IMR-90 (cell line): ENCODE data around the gene AMPD2. TPM values are rescaled to one million over a fixed set of nuclear protein-coding genes. Genes with fewer than 3 reads are reported as not detected.

Experiments used
- ATAC-seq: fragments of 200-7000 bp; cut with Tn5 transposase; 2 replicates; pipeline ENCODE4 v1.9.1; 2020; ENCODE audit warnings: low read depth, mild to moderate bottlenecking, moderate library complexity
- BruUV-seq: library from RNA; stranded (reverse); fragments of 400-500 nt; replicated peaks from 2 replicates; lab custom pipeline; 2021; lab: Mats Ljungman, UMichigan
- CTCF ChIA-PET: fragments of 300-600 bp; formaldehyde crosslinking; extraction: SDS; loops from one replicate; lab custom pipeline; 2021; ENCODE audit warnings: antibody characterized with exemption; lab: Yijun Ruan, JAX
- POLR2A ChIA-PET: fragments of 300-600 bp; sonication (Branson Sonifier 250); formaldehyde crosslinking; loops from one replicate; lab custom pipeline; 2022; ENCODE audit warnings: antibody characterized with exemption; ENCODE audit not compliant: unreplicated experiment; lab: Charles Lee
- DNase-seq: peaks from one replicate; pipeline ENCODE4 v3.0.0; 2013
- H2AFZ ChIP-seq: replicated peaks from 2 replicates; pipeline ENCODE3; 2013; ENCODE audit warnings: low read length, mild to moderate bottlenecking; ENCODE audit not compliant: poor library complexity
- H2AK5ac ChIP-seq: 2 replicates; pipeline ENCODE4 v1.6.1; 2013; ENCODE audit warnings: low read depth, low read length, inconsistent platforms
- H2AK9ac ChIP-seq: replicated peaks from 2 replicates; pipeline ENCODE3; 2013; ENCODE audit warnings: mild to moderate bottlenecking, low read depth, low read length, moderate library complexity; ENCODE audit not compliant: poor library complexity
- H2BK120ac ChIP-seq: 2 replicates; pipeline ENCODE4 v1.6.1; 2013; ENCODE audit warnings: low read depth, low read length, inconsistent platforms
- H2BK15ac ChIP-seq: 3 replicates; pipeline ENCODE4 v1.6.1; 2013; ENCODE audit warnings: low read depth, low read length, inconsistent platforms
- H2BK20ac ChIP-seq: 2 replicates; pipeline ENCODE4 v1.6.1; 2013; ENCODE audit warnings: low read depth, mild to moderate bottlenecking, inconsistent platforms, low read length, moderate library complexity
- H2BK5ac ChIP-seq: 2 replicates; pipeline ENCODE4 v1.6.1; 2013; ENCODE audit warnings: mild to moderate bottlenecking, low read depth, low read length, inconsistent platforms; ENCODE audit not compliant: poor library complexity, severe bottlenecking
- H3K14ac ChIP-seq: replicated peaks from 2 replicates; pipeline ENCODE4 v1.6.1; 2013; ENCODE audit warnings: low read depth, low read length, inconsistent platforms
- H3K18ac ChIP-seq: 2 replicates; pipeline ENCODE4 v1.6.1; 2013; ENCODE audit warnings: low read depth, low read length, control low read depth
- H3K23ac ChIP-seq: 2 replicates; pipeline ENCODE4 v1.6.1; 2013; ENCODE audit warnings: low read depth, low read length, inconsistent platforms
- H3K27ac ChIP-seq: 2 replicates; pipeline ENCODE4 v1.5.1; 2013; ENCODE audit warnings: mild to moderate bottlenecking, control low read depth, low read length; ENCODE audit not compliant: insufficient read depth
- H3K27me3 ChIP-seq: 2 replicates; pipeline ENCODE4 v1.6.1; 2013; ENCODE audit warnings: low read length; ENCODE audit not compliant: control insufficient read depth, insufficient read depth
- H3K36me3 ChIP-seq: 2 replicates; pipeline ENCODE4 v1.6.1; 2013; ENCODE audit warnings: low read length, mixed read lengths; ENCODE audit not compliant: control insufficient read depth, insufficient read depth
- H3K4ac ChIP-seq: 2 replicates; pipeline ENCODE4 v1.6.1; 2013; ENCODE audit warnings: low read depth, low read length, inconsistent platforms
- H3K4me1 ChIP-seq: 2 replicates; pipeline ENCODE4 v1.6.1; 2013; ENCODE audit warnings: low read length, mixed read lengths; ENCODE audit not compliant: control insufficient read depth, insufficient read depth
- H3K4me2 ChIP-seq: 2 replicates; pipeline ENCODE4 v1.6.1; 2013; ENCODE audit warnings: low read depth, mild to moderate bottlenecking, control low read depth, low read length, moderate library complexity
- H3K4me3 ChIP-seq: 2 replicates; pipeline ENCODE4 v1.5.1; 2013; ENCODE audit warnings: low read depth, mild to moderate bottlenecking, control low read depth, low read length, moderate library complexity; ENCODE audit not compliant: insufficient read depth
- H3K56ac ChIP-seq: 2 replicates; pipeline ENCODE4 v1.6.1; 2013; ENCODE audit warnings: low read length, inconsistent platforms; ENCODE audit not compliant: insufficient read depth; ENCODE audit errors: extremely low read depth
- H3K79me1 ChIP-seq, 2 experiments: 2 replicates each; pipeline ENCODE4 v1.6.1; 2013; ENCODE audit warnings: low read length in 2 of 2, inconsistent platforms in 1 of 2, low read depth in 1 of 2
- H3K9ac ChIP-seq: 2 replicates; pipeline ENCODE4 v1.6.1; 2013; ENCODE audit warnings: low read depth, low read length, control low read depth
- H3K9me1 ChIP-seq: 2 replicates; pipeline ENCODE4 v1.6.1; 2013; ENCODE audit warnings: low read length, inconsistent platforms; ENCODE audit not compliant: insufficient read depth
- H3K9me3 ChIP-seq: 2 replicates; pipeline ENCODE4 v1.6.1; 2013; ENCODE audit warnings: low read length; ENCODE audit not compliant: control insufficient read depth, insufficient read depth
- H4K20me1 ChIP-seq: 2 replicates; pipeline ENCODE4 v1.6.1; 2013; ENCODE audit warnings: low read length, inconsistent platforms; ENCODE audit not compliant: insufficient read depth
- H4K5ac ChIP-seq: 2 replicates; pipeline ENCODE4 v1.6.1; 2013; ENCODE audit warnings: mild to moderate bottlenecking, low read depth, low read length, control low read depth
- H4K8ac ChIP-seq, 2 experiments: 2 replicates each; pipeline ENCODE4 v1.6.1; 2013; ENCODE audit warnings: low read depth in 2 of 2, low read length in 2 of 2, control low read depth in 1 of 2, inconsistent platforms in 1 of 2
- H4K91ac ChIP-seq: 2 replicates; pipeline ENCODE4 v1.6.1; 2013; ENCODE audit warnings: low read depth, low read length, inconsistent platforms; ENCODE audit not compliant: insufficient read depth
- BHLHE40 ChIP-seq: fragments of 150-350 bp; IDR thresholded peaks from 2 replicates; pipeline ENCODE4 v1.6.1; 2016; ENCODE audit warnings: mild to moderate bottlenecking, low read depth, low read length
- CEBPB ChIP-seq: IDR thresholded peaks from 2 replicates; pipeline ENCODE4 v1.6.1; 2012; ENCODE audit warnings: low read depth, low read length, improper control_type of control experiment
- CHD1 ChIP-seq: IDR thresholded peaks from 2 replicates; pipeline ENCODE4 v1.6.1; 2012; ENCODE audit warnings: low read depth, low read length, improper control_type of control experiment
- CTCF ChIP-seq: conservative IDR thresholded peaks from 2 replicates; pipeline ENCODE4 v1.5.1; 2012; ENCODE audit warnings: mild to moderate bottlenecking, low read depth, low read length, improper control_type of control experiment
- FOS ChIP-seq: fragments of 150-350 bp; IDR thresholded peaks from 2 replicates; pipeline ENCODE4 v1.6.1; 2016; ENCODE audit warnings: low read depth, low read length
- MAZ ChIP-seq: IDR thresholded peaks from 2 replicates; pipeline ENCODE4 v1.6.1; 2012; ENCODE audit warnings: low read depth, mild to moderate bottlenecking, low read length, improper control_type of control experiment, moderate library complexity, borderline replicate concordance
- NFE2L2 ChIP-seq: fragments of 150-350 bp; IDR thresholded peaks from 2 replicates; pipeline ENCODE4 v1.6.1; 2016; ENCODE audit warnings: low read depth, mild to moderate bottlenecking, low read length
- RAD21 ChIP-seq: IDR thresholded peaks from 2 replicates; pipeline ENCODE4 v1.6.1; 2012; ENCODE audit warnings: low read length, improper control_type of control experiment
- WGBS, 2 experiments: methylation state at CpG; one replicate each; pipeline versions ENCODE4 v1.1.5 to v1.1.7; 2013; ENCODE audit warnings: missing lambda C conversion rate in 2 of 2; ENCODE audit not compliant: insufficient read length in 1 of 2; ENCODE audit errors: extremely low coverage in 2 of 2; 5-methylcytosine and 5-hydroxymethylcytosine counted together
- dilution Hi-C: fragments of 300-500 bp; cut with HindIII; formaldehyde crosslinking; loops from one replicate; pipeline ENCODE4 v1.14.3; 2018; ENCODE audit warnings: low sequenced_read_pairs; ENCODE audit not compliant: unreplicated experiment
- in situ Hi-C: fragments of 300-500 bp; cut with MboI; formaldehyde crosslinking; loops from 3 replicates; pipeline ENCODE4 v1.14.3; 2019; ENCODE audit warnings: low sequenced_read_pairs, inconsistent platforms, mixed read lengths
- intact Hi-C: fragments of 100-400 bp; cut with micrococcal nuclease; formaldehyde crosslinking; loops from 2 replicates; pipeline ENCODE4 v1.10.0; 2022
- polyA plus RNA-seq, 3 experiments: library from polyadenylated mRNA; depleted of rRNA; stranded (reverse); fragments of >200 nt; gene quantifications; 2 replicates each; pipeline ENCODE4 v1.2.3, GENCODE V29; 2012; ENCODE audit warnings: low replicate concordance in 1 of 3
- total RNA-seq: library from RNA; depleted of rRNA; stranded (reverse); fragments of >200 nt; gene quantifications from 2 replicates; pipeline ENCODE4 v1.2.3, GENCODE V29; 2012
- TF ChIP-seq, protein P1 (sequence below): fragments of 150-350 bp; IDR thresholded peaks from 2 replicates; pipeline ENCODE4 v1.6.1; 2016; ENCODE audit warnings: low read depth, mild to moderate bottlenecking, low read length, moderate library complexity, borderline replicate concordance
- TF ChIP-seq, protein P2 (sequence below): fragments of 150-350 bp; IDR thresholded peaks from 2 replicates; pipeline ENCODE4 v1.6.1; 2017; ENCODE audit warnings: mild to moderate bottlenecking, antibody characterized with exemption, low read length, low read depth

The AMPD2 gene
- total and polyA plus RNA-seq, 2 of the 4 experiments (the other 2 are of a cell fraction) = 61.5 to 103 TPM

GRCh38 chr1:109636201-109636952 is 16.7 kb downstream of the AMPD2 start:
- Histone ChIP-seq H3K9ac (no peak overlapping the region), H4K5ac (peak overlapping the region; percentile 37), H3K36me3 (peaks cover 14% of the 10 kb centered on the region), H4K8ac (peak overlapping the region in 1 of 2 experiments; percentile 39; a peak in 1 of 4 replicates), H2BK120ac (no peak overlapping the region), H3K18ac (peak overlapping the region; percentile 33; the same call in 1 of the 2 replicates), H3K4me3 (no peak overlapping the region), H2AFZ (peak overlapping the region; percentile 6), H3K9me1 (no peaks in the 10 kb centered on the region), H2BK20ac (0 out of 2 replicates have a peak overlapping the region, but pooled peaks have one; percentile 29), H2AK9ac (peak overlapping the region; percentile 65), H3K14ac (no peak overlapping the region; the same call in 1 of the 2 replicates), H3K27me3 (no peaks in the 10 kb centered on the region), H2BK5ac (peak overlapping the region; percentile 28), H3K4me1 (peaks cover 10% of the 10 kb centered on the region), H3K4me2 (peak overlapping the region; percentile 16; the same call in 1 of the 2 replicates), H3K4ac (peak overlapping the region; percentile 24; the same call in 1 of the 2 replicates), H2AK5ac (peak overlapping the region; percentile 10), H3K56ac (no peak overlapping the region), H3K23ac (no peak overlapping the region), H3K9me3 (no peaks in the 10 kb centered on the region), H3K27ac (no peak overlapping the region), H3K79me1 (peaks cover 6 to 8% of the 10 kb centered on the region in 2 experiments; a peak in 1 of 4 replicates), H2BK15ac (no peak overlapping the region), H4K91ac (0 out of 2 replicates have a peak overlapping the region, but pooled peaks have one; percentile 26), H4K20me1 (no peaks in the 10 kb centered on the region)
- dilution Hi-C loops (no loop called here), in situ Hi-C loops (no loop called here), intact Hi-C loops (no loop called here)
- no TSS peak for BruUV-seq
- ChIA-PET CTCF (interaction anchor here (1.1 to 2.3 kb wide), 4 partner anchors 88 to 348 kb away, joined by 4 to 8 read pairs (median 4); partner anchors contain the start of genes AHCYL1 and GNAI3), POLR2A (interaction anchor here (0.6 kb wide), 1 partner anchor 103 kb away, joined by 3 read pairs; no protein-coding TSS in a partner anchor)
- no CpG with 5 or more reads among the region's 9 CpGs for WGBS, 2 experiments
- DNase-seq (peak; percentile 62), ATAC-seq (peak; percentile 60)
- TF ChIP-seq CHD1 = no peak
- TF ChIP-seq NFE2L2 = peak; percentile 80
- peak; percentile 42; the same call in 1 of the 2 replicates for TF ChIP-seq FOS
- TF ChIP-seq RAD21 = no peak
- TF ChIP-seq, protein P1, sequence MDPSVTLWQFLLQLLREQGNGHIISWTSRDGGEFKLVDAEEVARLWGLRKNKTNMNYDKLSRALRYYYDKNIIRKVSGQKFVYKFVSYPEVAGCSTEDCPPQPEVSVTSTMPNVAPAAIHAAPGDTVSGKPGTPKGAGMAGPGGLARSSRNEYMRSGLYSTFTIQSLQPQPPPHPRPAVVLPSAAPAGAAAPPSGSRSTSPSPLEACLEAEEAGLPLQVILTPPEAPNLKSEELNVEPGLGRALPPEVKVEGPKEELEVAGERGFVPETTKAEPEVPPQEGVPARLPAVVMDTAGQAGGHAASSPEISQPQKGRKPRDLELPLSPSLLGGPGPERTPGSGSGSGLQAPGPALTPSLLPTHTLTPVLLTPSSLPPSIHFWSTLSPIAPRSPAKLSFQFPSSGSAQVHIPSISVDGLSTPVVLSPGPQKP = no peak
- TF ChIP-seq CTCF = no peak
- TF ChIP-seq MAZ = no peak
- TF ChIP-seq, protein P2, sequence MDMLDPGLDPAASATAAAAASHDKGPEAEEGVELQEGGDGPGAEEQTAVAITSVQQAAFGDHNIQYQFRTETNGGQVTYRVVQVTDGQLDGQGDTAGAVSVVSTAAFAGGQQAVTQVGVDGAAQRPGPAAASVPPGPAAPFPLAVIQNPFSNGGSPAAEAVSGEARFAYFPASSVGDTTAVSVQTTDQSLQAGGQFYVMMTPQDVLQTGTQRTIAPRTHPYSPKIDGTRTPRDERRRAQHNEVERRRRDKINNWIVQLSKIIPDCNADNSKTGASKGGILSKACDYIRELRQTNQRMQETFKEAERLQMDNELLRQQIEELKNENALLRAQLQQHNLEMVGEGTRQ = no peak
- peak; percentile 57; the same call in 1 of the 2 replicates for TF ChIP-seq CEBPB
- TF ChIP-seq BHLHE40 = no peak
